ENCODE data around the gene GMFB.

GMFB gene

DNA sequence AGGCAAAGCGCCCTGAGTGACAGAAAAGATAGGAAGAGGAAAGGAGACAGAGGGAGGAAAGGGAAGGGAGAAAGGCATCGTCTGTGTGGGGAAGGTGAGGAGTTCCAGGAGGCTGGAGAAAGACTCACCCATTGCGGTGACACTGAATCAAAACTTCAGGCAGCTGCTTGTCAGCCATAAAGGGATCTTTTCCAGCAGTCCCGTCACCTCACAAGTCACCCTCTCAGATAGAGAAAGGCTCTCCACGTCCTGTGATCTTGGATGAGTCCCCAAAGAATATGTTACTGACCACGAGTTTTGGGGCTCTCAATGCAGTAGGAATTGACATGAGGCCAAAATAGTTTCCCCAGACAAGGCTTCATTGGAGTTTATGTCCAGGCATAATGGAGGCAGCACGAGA, 9.8 kb upstream of the GMFB start:
- in situ Hi-C loops (cut with MboI; ENCODE audit: low pct_unique_long_range_greater_than_20kb, low sequenced_read_pairs, unreplicated experiment), result no loop called here
- no peak for DNase-seq (ENCODE audit: low spot score)

DNA sequence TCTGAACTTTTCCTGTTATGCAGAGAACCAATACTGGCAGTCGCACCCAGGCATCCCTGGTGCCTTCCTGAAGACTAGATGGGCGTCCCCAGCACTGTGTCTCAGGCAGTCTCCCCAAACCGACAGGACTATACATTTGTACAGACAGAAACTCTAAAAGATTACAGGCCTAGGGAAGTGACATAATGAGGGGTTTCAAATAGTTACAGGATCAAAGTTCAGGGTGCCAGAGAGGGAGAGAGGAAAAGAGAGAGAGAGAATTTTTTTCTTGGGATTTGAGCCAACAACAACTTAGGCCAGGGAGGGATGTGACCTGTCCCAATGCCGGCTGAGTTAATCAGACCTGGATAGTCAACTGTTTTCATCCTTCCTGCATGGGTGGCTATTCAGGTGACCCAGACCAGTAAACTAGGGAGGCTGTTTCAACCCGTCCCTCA, 9.3 kb upstream of the GMFB start:
- in situ Hi-C loops (cut with MboI; ENCODE audit: low pct_unique_long_range_greater_than_20kb, low sequenced_read_pairs, unreplicated experiment), result no loop called here
- TF ChIP-seq, protein P1, sequence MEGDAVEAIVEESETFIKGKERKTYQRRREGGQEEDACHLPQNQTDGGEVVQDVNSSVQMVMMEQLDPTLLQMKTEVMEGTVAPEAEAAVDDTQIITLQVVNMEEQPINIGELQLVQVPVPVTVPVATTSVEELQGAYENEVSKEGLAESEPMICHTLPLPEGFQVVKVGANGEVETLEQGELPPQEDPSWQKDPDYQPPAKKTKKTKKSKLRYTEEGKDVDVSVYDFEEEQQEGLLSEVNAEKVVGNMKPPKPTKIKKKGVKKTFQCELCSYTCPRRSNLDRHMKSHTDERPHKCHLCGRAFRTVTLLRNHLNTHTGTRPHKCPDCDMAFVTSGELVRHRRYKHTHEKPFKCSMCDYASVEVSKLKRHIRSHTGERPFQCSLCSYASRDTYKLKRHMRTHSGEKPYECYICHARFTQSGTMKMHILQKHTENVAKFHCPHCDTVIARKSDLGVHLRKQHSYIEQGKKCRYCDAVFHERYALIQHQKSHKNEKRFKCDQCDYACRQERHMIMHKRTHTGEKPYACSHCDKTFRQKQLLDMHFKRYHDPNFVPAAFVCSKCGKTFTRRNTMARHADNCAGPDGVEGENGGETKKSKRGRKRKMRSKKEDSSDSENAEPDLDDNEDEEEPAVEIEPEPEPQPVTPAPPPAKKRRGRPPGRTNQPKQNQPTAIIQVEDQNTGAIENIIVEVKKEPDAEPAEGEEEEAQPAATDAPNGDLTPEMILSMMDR (IDR thresholded peaks at IDR 0.05; ENCODE audit: extremely low read depth, insufficient read depth, missing control alignments), result no peak
- no peak for DNase-seq (ENCODE audit: low spot score)

More for the DNA sequence above, 9.8 kb upstream of the GMFB start:
- TF ChIP-seq, protein P1 (IDR thresholded peaks at IDR 0.05; ENCODE audit: extremely low read depth, insufficient read depth, missing control alignments), result no peak

DNA sequence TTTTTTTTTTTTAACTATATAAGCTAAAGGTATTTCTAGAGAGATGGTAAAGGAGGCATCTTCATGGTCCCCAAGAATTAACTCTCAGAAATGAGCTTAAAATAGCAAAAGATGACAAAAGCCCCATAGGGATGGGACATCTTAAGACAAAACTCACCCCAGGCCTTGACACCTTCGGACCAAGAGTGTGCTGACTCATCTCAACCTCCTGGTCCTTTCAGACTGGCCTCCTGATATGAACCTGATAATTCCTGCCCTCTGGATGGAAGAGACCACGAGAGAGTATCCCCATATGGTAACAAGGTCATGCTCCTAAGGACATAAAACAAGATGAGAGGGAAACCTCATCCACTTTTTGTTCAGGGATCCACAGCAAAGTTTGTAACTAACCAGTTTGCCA, 8.4 kb upstream of the GMFB start:
- in situ Hi-C loops (cut with MboI; ENCODE audit: low pct_unique_long_range_greater_than_20kb, low sequenced_read_pairs, unreplicated experiment), result no loop called here
- DNase-seq (ENCODE audit: low spot score), result no peak
- TF ChIP-seq, protein P1 (IDR thresholded peaks at IDR 0.05; ENCODE audit: extremely low read depth, insufficient read depth, missing control alignments), result no peak

DNA sequence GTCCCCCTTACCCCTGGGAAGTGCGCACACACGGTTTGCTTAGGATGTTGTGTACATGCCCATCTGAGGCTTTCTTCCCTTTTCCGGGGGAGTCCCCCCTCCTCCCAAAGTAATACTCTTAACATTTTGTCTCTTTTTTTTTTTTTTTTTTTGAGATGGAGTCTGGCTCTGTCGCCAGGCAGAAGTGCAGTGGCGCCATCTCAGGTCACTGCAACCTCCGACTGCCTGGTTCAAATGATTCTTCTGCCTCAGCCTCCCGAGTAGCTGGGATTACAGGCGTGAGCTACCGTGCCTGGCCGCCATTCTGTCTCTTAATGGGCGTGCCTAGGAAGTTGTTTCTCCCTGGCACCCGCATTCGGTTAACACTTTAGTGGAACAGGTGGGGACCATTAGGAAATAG, 4.5 kb upstream of the GMFB start:
- TF ChIP-seq, protein P1 (IDR thresholded peaks at IDR 0.05; ENCODE audit: extremely low read depth, insufficient read depth, missing control alignments), result peak; percentile 6
- DNase-seq (ENCODE audit: low spot score), result no peak
- in situ Hi-C loops (cut with MboI; ENCODE audit: low pct_unique_long_range_greater_than_20kb, low sequenced_read_pairs, unreplicated experiment), result no loop called here

DNA sequence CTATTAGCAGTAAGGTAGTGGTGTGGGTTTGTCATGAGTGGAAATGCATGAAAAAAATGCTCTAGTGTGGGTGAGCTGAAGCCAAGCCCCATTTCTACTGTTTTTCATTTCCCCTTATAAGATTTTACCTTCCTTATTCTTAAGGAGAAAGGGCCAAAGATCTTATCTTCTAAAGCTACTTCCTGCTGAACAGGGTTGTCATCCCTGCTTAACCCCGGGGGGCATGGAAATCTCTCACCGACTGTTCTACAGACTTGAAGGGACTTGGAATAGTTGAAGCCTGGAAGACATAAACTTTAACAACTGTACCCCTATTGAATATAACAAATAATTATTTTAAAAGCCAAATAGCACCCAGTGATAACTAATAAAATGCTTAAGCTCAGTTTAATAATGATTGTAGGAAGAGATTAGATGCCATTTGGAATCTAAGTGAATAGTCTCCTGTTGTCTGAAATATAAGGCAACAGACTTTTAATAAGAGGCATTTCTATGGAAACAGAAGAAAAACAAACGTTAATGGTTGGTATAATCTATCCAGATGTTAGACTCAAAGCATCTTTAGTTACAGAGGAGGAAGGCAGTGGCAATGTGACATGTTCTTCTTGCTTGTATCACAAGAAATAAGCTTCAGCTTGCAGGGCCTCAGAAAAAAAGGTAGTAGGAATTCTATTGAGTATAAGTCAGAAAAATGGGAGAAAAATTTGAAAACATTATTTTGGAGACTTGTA, 1.8 kb upstream of the GMFB start:
- TF ChIP-seq, protein P1 (IDR thresholded peaks at IDR 0.05; ENCODE audit: extremely low read depth, insufficient read depth, missing control alignments), result no peak
- in situ Hi-C loops (cut with MboI; ENCODE audit: low pct_unique_long_range_greater_than_20kb, low sequenced_read_pairs, unreplicated experiment), result no loop called here
- no peak for DNase-seq (ENCODE audit: low spot score)

DNA sequence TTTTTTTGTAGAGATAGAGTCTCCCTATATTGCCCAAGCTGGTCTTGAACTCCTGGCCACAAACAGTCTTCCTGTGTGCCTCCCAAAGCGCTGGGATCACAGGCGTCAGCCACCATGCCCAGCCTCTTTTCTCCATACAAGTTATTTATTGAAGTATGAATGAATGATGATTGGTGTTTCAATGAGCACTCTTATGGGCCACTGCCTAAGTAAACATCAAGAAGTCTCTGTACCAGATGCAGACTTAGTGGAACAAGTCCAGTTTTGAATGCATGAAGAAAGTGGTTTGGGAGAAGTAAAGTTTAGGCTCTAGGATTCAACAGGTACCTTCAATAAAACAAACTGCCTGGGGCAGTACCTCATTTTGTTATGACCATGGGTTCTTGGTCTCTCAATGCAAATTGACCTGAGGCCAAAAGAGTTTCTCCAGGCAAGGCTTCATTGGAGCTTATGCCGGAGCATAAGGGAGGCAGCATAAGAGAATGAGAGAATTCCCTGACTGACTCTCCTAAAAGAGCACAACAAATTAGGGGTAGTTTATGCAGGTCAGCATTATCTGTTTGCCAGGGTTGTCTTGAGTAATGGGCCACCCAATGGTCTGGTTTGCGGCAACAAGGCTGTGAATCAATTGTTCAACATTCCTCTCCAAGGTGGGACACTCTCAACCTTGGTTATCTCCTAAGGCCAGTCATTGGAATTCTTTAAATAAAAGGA, 1.1 kb upstream of the GMFB start:
- in situ Hi-C loops (cut with MboI; ENCODE audit: low pct_unique_long_range_greater_than_20kb, low sequenced_read_pairs, unreplicated experiment), result no loop called here
- TF ChIP-seq, protein P1 (IDR thresholded peaks at IDR 0.05; ENCODE audit: extremely low read depth, insufficient read depth, missing control alignments), result no peak
- DNase-seq (ENCODE audit: low spot score), result no peak

Data from GM13977 (cell line).